ENCODE data around the gene A4GALT. TPM values are rescaled to one million over a fixed set of nuclear protein-coding genes. Genes with fewer than 3 reads are reported as not detected.

A4GALT gene
- 45.0 and 59.1 TPM in 2 replicates for total RNA-seq

GRCh38 chr22:42720263-42721044, at the start of gene A4GALT:
TSS of gene A4GALT (minus strand) at chr22:42720870. CDS start at chr22:42693951, 26,919 bp downstream.

GRCh38 chr22:42649246-42650099, 71.2 kb downstream of the A4GALT start, which contains the start of gene CYB5R3:
TSS of gene CYB5R3 (minus strand) at chr22:42649392. CDS start at chr22:42649315, 77 bp downstream.

Other genes starting within 250 kb of the A4GALT start
- gene RRP7A, start 201.1 kb downstream of the A4GALT start, total RNA-seq, result 19.1 and 24.6 TPM in 2 replicates
- gene SERHL2, start 166.9 kb downstream of the A4GALT start, total RNA-seq, result 2.6 and 3.6 TPM in 2 replicates
- 29.1 and 32.4 TPM in 2 replicates for gene POLDIP3, start 106.0 kb downstream of the A4GALT start, total RNA-seq
- gene ATP5MGL, start 80.3 kb downstream of the A4GALT start, total RNA-seq, result not detected in 2 replicates
- gene CYB5R3, start 71.5 kb downstream of the A4GALT start, total RNA-seq, result 205 and 255 TPM in 2 replicates
- gene ARFGAP3, start 136.4 kb upstream of the A4GALT start, total RNA-seq, result 50.9 and 68.0 TPM in 2 replicates